IMR-90 (cell line): Measurements from ENCODE around the gene QRFP.

Experiments
- CTCF ChIP-seq: conservative IDR thresholded peaks from 2 replicates; pipeline ENCODE4 v1.5.1; 2012; ENCODE audit warnings: mild to moderate bottlenecking, low read depth, low read length, improper control_type of control experiment
- POLR2A ChIP-seq: IDR thresholded peaks from 2 replicates; pipeline ENCODE4 v1.6.1; 2012; ENCODE audit warnings: mild to moderate bottlenecking, low read depth, low read length

- TF ChIP-seq POLR2A (no peak), CTCF (no peak)
Observed at GRCh38 chr9:130943777-130944176, 47.2 kb upstream of the QRFP start.
